GM21528 (cell line): ENCODE results near the gene RSAD1.

Experiments
- ATAC-seq: cut with Tn5 transposase; IDR thresholded peaks from one replicate; pipeline ENCODE4 v1.9.1; 2021; ENCODE audit warnings: mild to moderate bottlenecking, moderate library complexity; ENCODE audit not compliant: unreplicated experiment, low FRiP score

Gene RSAD1

DNA sequence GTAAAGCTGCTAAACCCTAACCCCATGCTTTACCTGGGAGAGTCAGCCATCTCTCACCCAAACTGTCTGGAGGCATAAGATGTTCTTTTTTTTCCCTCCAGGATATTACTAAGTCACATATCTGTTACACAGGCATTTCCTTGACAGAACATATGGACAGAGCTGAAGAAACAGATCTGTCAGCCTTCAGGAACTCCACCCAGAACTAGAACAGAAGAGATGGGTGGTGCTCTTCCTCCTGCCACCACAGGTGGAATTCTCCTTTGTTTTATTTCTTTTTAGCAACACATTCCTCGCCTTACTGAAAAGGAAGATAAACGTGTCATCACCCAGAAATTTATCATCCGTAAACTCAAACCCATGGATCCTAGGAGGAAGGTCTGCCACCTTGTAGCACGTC is 38.4 kb downstream of the RSAD1 start:
- no peak for ATAC-seq

DNA sequence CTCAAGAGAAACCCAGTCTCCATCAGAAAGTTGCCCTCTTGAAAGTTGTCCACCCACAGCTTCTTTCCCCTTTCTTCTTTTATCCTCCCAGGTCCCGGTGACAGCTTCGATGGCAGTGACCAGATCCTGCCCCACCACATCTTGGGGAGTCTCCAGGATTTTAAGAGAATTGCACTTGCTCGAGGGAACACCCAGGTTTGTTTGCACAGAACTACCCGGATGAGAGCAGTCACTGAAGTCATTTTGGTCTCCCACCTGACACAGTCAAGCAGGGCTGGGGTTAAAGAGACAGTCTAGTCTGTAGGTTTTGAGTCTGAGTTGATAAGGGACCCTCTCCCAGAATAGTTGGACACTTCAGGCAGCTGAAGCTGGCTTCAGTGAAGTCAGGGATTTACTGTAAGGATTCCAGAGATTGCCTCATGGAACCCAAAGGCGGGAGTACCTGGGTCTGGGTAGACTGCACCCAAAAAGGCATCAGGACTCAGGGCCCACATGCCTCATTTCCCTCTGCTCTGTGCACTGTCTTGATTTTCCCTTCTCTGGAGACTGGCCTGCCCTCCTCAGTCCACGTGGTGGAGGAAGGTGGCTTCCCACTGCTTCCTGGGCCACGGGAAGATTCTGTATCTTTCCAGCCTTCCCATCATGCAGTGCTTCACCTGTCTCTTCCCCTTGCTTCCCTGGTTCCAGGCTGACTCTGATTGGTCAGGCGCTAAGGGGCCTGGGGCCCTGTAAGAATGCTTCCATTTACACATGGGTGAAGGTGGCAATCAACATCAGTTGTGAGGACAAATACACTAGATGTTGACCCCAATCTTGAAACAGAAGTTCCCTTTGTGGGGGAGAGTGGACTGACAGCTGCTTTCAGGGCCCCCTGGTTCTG is 39.1 kb downstream of the RSAD1 start:
- ATAC-seq = no peak

DNA sequence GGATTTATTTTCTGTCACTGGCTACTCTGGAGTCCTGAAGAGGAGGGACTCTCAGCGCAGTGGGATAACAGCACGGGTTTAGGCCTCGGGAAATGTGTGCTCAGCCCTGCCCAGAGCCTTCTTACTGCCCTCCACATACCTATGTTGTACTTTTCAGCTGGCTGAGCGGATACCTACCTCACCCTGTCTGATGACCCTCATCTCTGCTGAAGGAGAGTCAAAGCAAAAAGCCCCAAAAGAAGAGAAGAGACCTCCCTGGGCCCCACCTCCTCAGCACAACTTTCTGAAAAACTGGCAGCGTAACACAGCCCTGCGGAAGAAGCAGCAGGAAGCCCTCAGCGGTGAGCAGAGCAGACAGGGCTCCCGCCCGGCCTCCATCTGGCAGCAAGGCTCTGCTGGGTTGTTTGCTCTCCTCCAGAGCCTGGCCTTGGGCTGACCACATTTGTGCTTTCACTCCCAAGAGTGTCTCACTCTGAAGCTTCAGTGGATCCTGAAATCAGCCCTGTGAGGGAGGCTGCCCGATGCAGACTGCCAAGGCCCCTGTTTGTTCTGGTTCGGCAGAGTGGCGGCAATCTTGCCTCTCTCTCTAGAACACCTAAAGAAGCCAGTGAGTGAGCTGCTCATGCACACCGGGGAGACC is 39.8 kb downstream of the RSAD1 start:
- ATAC-seq = no peak

DNA sequence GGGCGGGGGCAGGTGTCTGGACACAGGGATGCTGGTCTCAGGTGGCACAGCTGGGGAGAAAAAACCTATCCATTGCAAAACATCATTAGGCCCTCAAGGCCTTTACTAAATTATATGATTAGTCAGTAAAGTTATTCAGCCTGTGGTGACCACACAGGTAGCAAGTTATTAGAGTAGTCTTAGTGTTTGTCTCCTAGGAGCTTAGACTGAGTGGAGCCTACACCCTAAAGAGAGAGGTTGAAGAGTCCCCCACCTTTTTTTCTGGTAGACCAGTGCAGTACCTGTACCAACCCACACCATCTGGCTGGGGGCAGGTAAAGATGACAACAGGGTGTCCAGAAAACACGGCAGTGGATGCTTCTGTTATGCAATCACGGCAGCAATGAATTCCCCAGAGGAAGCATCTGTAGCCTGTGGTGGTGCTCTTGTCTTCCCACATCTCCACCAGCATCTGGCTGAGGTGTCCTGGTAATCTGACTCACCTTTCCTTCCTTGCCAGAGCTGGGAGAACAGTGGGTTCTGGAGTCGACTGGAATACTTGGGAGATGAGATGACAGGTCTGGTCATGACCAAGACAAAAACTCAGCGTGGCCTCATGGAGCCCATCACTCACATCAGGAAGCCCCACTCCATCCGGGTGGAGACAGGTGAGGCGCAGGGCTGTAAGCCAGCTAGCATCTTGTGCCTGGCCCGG is 40.6 kb downstream of the RSAD1 start:
- no peak for ATAC-seq

DNA sequence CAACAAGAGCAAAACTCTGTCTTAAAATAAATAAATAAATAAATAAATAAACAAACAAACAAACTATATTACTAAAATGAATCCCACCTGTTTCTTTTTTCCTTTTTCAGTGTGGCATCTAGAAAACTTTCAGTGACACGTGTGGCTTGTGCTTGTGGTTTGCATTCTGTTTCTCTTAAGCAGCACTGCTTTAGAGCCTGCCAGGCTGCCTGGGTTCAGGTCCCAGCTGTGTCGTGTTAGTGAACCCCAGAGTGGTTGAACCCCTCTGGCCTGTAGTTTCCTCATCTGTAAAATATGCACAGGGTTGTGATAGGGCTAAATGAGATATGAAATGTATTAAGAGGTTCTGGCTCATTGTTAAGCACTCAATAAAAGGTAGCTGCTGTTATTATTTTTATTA is 41.8 kb downstream of the RSAD1 start:
- ATAC-seq = no peak

DNA sequence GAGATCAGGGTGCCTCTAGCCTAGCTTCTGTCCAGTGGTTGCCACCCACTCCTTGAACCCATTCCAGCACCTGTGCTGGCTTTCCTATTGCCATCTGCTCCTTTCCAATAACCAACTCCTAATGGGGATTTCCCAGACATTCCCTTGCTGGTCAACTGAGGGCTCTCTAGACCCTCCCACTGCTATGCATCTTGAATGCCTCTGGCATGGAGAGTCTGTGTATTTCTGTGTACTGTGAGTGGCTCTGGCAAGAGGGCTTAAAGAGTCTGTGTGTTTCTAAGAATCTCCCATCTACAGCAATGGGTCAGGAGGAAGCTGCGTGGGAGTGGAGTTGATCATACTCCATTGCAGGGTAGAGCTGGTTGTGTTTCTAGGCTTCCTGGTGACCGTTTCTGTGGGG is 42.9 kb downstream of the RSAD1 start:
- no peak for ATAC-seq

DNA sequence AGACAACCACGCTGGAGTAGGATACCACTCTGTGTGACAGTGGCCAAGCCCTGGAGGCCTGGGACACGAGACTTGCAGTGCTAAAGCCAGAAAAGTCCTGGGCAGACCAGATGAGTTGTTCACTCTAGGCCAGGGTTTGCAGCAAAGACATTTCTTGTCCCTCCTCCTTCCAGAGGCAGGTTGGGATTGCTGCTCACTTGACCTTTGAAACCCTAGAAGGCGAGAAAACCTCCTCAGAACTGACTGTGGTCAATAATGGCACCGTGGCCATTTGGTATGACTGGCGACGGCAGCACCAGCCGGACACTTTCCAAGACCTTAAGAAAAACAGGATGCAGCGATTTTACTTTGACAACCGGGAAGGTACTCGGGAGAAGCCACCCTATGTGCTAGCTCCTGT is 44.1 kb downstream of the RSAD1 start:
- ATAC-seq = no peak

DNA sequence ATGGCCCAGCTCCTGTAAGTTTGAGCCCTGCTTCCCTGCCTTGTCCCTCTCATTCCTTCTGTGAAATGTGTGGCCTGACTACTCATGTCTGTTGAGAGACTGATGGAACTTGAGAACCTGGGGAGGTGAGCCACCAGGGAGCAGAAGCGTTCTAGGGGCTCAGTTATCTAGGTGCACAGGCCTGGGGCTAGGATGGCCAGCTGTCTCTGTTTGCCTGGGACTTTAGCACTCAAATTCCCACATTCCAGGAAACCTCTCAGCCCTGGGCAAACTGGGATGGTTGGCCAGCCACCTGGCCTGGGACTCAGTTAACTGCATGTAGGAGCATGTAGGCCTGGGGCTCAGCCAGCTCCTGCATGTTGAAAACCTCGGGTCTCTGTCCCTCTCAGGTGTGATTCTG is 44.5 kb downstream of the RSAD1 start:
- no peak for ATAC-seq

DNA sequence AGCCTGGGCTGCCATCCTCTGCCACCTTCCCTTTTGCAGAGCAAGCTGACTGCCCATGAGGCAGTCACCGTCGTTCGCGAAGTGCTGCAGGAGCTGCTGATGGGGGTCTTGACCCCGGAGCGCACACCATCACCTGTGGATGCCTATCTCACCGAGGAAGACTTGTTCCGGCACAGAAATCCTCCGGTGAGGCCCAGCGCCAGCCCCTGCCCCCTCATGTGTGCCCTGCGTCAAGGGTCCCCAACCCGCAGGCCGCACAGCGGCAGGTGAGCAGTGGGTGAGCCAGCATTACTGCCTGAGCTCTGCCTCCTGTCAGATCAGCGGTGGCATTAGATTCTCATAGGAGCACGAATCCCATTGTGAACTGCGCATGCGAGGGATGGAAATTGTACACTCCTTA is 46.2 kb downstream of the RSAD1 start:
- no peak for ATAC-seq

DNA sequence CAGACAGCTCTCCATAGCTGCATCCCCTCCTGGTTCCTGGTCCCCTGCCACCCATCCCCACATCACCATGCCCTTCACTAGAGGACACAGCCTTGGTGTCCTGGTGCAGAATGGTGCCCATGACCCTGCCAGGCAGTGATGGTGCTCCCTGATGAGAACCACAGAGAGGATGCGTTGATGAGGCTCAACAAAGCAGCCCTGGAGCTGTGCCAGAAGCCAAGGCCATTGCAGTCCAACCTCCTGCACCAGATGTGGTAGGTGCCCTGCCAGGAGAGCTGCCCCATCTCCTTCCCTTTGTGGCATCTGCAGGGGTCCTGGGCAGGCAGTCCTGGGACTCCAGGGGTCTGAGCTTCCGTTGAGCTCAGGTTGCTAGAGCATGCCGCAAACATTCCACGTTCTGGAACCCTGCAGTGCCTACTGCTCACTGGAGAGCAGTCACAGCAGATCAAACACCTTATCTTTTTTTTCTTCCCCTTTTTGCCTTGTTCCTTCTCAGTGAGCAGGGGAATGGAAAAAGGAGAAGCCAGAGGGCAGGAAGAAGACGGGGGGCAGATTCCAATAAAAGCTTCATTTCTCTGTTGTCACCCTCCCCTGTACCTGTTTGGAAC is 48.6 kb downstream of the RSAD1 start:
- ATAC-seq = no peak

DNA sequence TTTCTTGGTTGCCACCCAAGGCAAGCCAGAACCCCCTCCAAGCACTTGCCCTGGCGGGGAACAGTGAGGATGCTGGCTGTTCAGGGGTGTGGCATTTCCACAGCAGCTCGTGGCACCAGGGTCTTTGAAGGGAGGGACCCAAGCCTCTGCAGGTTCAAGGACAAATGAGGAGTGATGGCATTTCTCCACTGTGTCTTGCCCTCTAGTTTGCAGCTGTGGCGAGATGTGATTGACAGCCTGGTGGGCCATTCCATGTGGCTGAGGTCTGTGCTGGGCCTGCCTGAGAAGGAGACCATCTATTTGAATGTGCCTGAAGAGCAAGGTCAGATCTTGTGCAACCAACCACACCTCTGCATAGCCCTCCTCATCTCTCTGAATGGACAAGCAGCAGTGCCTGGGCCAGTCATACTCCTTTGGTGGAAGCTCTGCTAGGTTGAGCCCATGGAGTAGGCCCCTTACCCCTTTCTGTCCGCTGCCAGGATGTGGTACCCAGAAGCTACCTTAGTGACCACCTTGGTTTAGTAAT is 49.4 kb downstream of the RSAD1 start:
- no peak for ATAC-seq

DNA sequence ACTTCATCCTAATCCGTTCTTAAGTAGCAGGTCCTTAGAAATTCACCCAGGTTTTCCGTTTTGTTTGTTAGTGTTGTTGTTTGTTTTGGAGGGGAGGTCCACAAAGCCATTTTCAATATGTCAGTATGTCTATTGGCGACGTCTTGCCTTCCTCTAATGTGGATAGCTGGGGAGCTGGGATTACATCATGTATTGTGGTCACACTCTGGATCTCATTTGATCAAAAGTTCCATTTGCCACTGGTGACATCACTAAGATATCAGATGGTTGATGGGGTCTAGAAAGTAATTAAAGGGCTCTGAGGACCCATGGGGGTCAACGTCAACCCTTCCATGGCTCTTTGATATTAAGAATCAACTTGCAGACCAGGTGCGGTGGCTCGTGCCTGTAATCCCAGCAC is 51.2 kb downstream of the RSAD1 start:
- no peak for ATAC-seq

DNA sequence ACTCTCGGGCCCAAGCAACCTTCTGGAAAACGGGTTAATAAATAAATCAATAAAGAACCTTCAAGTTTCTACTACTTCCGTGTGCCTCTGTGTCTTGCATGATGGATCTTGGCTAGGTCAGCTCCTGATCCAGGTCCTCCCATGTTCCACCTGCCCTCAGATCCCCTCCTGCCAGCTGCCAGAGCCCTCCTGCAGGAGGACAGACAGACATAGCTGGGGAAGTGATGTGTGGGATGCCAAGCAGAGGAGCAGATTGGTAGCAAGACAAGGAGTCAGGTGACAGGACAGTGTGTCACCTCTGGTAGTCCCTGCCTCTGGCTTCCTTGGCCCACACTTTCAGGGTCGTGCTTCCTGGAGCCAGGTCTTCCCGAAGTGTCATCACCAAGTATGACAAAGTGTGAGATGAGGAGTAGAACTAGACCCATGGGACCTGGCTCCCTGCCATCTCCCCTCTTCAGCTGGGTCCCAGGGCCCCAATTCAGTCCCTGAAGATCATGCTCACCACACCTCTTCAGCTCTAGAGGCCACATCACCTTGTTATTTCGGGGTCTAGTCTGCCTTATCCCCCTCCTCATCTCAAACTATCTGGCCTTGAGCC is 52.9 kb downstream of the RSAD1 start:
- no peak for ATAC-seq

DNA sequence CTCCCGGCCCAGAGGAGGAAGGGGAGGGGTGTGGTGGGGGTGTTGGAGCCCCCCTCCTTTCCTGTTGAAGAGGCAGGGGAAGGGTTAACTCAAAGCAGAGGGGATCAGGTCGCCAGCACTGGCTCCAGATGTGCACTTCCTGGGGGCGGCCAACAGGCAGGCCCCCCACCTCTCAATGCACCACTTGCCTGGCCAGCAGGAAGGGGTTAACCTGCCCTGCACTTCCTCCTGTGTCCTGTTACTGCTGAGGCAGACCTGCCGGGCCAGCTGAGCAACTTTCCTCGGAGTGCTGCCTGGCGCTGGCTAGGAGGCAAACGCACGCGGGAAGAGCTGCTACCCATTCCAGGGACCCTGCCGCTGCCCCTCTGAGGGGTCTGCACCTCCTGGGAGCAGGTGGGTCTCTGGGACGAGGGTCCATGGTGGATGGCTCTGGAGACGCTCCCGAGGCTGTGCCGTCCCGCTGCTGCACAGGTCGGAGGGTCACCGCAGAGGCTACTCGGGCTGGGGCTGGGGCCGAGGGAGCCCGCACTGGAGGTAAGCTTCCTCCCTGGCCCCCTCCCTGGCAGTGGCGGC is 53.9 kb downstream of the RSAD1 start, which contains the start of gene EPN3:
EPN3 (plus strand) TSS at position 284 of the 573 bp plus-strand sequence. CDS start 3,822 bp downstream, outside the sequence.
- ATAC-seq = no peak

DNA sequence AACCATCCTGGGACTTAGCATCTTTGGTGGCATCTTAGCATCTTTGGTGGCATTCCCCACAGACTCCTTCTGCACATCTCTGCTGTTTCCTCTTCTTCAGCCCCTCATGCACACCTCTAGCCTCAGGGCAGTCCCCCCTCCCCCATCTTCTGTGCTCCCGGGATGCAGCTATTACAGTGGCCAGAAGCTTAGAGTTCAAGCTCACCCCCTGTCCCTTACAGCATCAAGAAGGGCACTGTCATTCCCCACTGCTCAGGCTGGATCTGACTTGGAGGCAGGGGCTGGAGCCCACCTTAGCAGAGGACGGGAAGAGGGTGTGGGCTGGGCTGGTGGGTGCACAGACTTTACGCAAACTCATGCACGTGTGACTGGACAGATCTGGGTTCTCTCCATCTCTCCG is 54.5 kb downstream of the RSAD1 start:
- no peak for ATAC-seq

DNA sequence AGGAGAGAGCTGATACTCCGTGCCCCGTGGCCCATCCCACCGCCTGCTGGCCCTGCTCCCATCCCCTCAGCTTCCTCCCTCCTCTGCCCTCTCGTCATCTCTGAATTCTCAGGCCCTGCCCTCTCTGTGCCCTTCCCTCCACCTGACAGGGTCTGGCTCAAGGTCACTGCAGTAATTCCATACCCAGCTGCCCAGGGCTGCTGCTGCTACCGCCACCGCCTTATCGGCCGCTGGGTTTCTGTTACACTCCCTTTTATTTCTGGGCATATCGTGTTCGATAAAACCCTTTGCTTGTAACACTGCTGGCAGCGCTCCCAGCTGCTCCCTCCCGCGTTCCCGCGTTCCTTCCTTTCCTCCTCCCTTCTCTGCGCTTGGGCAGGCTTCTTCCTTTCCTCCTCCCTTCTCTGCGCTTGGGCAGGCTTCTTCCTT is 55.1 kb downstream of the RSAD1 start:
- no peak for ATAC-seq

DNA sequence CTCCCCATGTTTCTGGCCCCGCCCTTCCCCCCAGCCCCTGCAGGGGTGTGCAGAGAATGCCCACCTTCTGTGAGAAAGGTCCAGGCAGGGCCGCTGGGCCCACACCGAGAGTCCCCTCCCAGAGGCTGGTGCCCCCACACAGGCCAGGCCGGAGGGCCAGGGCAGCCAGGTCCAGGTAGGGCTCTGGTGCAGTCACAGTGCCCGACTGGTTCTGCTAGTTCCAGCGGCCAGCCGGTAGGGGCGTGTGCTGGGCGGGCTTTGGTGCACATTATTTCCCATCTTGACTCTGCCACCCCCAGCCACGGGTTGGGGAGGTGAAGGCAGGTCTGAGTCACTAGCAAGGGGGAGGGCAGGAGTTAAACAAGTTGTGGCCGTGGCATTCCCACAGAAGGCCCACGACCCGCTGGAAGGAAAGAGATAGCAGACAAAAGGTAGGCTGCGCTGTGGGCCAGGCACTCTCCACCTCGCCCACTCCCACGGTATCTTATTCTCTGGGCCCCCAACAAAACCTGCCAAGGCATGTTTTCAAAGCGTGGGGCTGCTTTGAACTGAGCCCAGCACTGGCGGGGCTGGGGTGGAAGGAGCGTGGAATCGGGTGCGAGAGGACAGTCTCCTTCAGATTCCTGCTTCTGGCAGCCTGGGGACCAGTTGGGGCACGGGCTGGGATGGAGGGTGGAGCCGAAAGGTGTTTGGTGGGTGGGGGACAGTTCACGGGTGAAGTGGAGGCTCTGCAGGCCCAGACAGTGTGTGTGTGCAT is 55.7 kb downstream of the RSAD1 start:
- no peak for ATAC-seq

DNA sequence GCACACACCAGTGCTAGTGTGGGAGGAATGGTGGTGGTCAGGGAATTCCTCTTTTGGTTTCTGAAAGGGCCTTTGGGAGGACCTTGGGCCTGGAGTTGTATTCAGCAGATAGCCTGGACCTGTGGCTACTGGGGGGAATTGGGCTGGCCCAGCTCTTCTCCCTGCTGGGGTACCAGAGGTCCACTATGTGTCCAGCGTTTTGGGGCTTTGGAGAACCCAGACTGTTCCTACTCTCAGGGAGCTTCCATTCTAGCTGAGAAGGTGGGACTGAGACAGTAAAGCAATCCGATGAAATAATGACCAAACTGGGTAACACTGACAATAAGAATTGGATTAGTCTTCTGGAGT is 56.3 kb downstream of the RSAD1 start:
- ATAC-seq = no peak

DNA sequence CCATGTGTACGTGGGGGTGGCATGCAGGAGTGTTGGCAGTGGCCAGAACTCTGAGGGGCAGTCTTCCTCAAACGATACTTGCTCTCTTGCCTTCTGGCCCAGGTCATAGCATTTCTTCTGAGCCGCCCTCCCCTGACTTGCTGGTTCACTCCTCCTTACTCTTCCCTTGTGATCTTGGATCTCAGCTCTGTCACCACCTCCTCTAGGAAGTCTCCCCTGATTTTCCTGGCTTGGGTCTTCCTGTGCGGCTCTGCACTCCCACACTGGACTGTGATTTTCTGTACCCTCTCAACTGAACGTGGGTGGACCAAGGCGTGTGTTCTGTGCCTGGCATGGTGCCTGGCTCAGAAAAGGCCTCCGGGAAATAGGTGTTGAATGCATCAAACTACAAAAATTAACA is 56.7 kb downstream of the RSAD1 start:
- ATAC-seq = no peak
